Activated T-helper 1 cell treated with anti-CD3 and anti-CD28 coated beads, Interleukin-2, amount 50 U/mL, for 16 hours (primary cell): ENCODE results near the gene DUSP2.
"Not testable (repeated sequence)": the region's sequence is repeated elsewhere in the genome, so short reads cannot be mapped to it uniquely, and the experiment has no call there.

Experiments
- DNase-seq, 2 donors: peaks; one replicate each; pipeline ENCODE4 v3.0.0-alpha.2; 2020; ENCODE audit warnings: low read depth in 1 of 2, low spot score in 1 of 2

DUSP2 gene

GRCh38 chr2:96148410-96149217 is 3.4 kb upstream of the DUSP2 start:
- DNase-seq = peak; percentile 85 to 94

- DNase-seq = no peak
These were observed 2.5 kb upstream of the DUSP2 start for GRCh38 chr2:96147593-96148201.

GRCh38 chr2:96146881-96147592 is 1.8 kb upstream of the DUSP2 start:
- peak in 1 of 2 donors; percentile 6 for DNase-seq

- DNase-seq = peak; percentile 79 to 82
These were observed 1.1 kb upstream of the DUSP2 start for GRCh38 chr2:96146153-96146880.

GRCh38 chr2:96145848-96146152 is 560 bp upstream of the DUSP2 start:
- DNase-seq = no peak

- peak in 1 of 2 donors; percentile 29 for DNase-seq
These were observed 682 bp downstream of the DUSP2 start for GRCh38 chr2:96144481-96145035.

- no peak for DNase-seq
These were observed 1.3 kb downstream of the DUSP2 start for GRCh38 chr2:96143848-96144480.

GRCh38 chr2:96143231-96143847 is 1.9 kb downstream of the DUSP2 start:
- DNase-seq = no peak

GRCh38 chr2:96142217-96143113 is 2.8 kb downstream of the DUSP2 start:
- peak in 1 of 2 donors; percentile 56 for DNase-seq

GRCh38 chr2:96141624-96141967 is 3.6 kb downstream of the DUSP2 start:
- DNase-seq = not testable (repeated sequence)

- DNase-seq = no peak
These were observed 4.2 kb downstream of the DUSP2 start for GRCh38 chr2:96140941-96141623.

- DNase-seq = no peak
These were observed 6.0 kb downstream of the DUSP2 start for GRCh38 chr2:96139181-96139758.

- no peak for DNase-seq
These were observed 6.8 kb downstream of the DUSP2 start, which contains the start of gene ASTL for GRCh38 chr2:96138179-96139145. Gene ASTL, minus strand, starts transcription at chr2:96138502. Its CDS starts 66 bp downstream, at chr2:96138436.

GRCh38 chr2:96137321-96138178 is 7.7 kb downstream of the DUSP2 start:
- DNase-seq = no peak

- DNase-seq = no peak
These were observed 9.0 kb downstream of the DUSP2 start for GRCh38 chr2:96136129-96136720.

GRCh38 chr2:96135621-96136020 is 9.6 kb downstream of the DUSP2 start:
- no peak for DNase-seq
